Activated CD4-positive, alpha-beta T cell treated with anti-CD3 and anti-CD28 coated beads for 36 hours (primary cell): Measurements from ENCODE around the gene CDH19. TPM values are rescaled to one million over a fixed set of nuclear protein-coding genes. Genes with fewer than 3 reads are reported as not detected.

Experiments used
- ATAC-seq: fragments of 200-7000 bp; cut with Tn5 transposase; one replicate; pipeline ENCODE4 v1.10.0; 2021; ENCODE audit warnings: mild to moderate bottlenecking, moderate library complexity
- CTCF ChIA-PET: fragments of 350-600 bp; sonication (Branson Sonifier 250); formaldehyde crosslinking; loops from one replicate; lab custom pipeline; 2021; ENCODE audit warnings: antibody characterized with exemption; lab: Charles Lee
- POLR2A ChIA-PET: fragments of 350-600 bp; sonication (Branson Sonifier 250); formaldehyde crosslinking; loops from one replicate; lab custom pipeline; 2021; ENCODE audit warnings: antibody characterized with exemption, inconsistent platforms; lab: Charles Lee
- DNase-seq: peaks from one replicate; pipeline ENCODE4 v3.0.0-alpha.2; 2020
- H3K27ac Mint-ChIP-seq: one replicate; pipeline ENCODE4 v1.8.0; 2021; ENCODE audit warnings: mixed read lengths
- H3K27me3 Mint-ChIP-seq: one replicate; pipeline ENCODE4 v1.8.0; 2021; ENCODE audit warnings: mixed read lengths
- H3K36me3 Mint-ChIP-seq: one replicate; pipeline ENCODE4 v1.8.0; 2021; ENCODE audit warnings: low read depth, mixed read lengths
- H3K4me1 Mint-ChIP-seq: one replicate; pipeline ENCODE4 v1.8.0; 2021; ENCODE audit warnings: mixed read lengths
- H3K4me3 Mint-ChIP-seq: one replicate; pipeline ENCODE4 v1.8.0; 2021; ENCODE audit warnings: mild to moderate bottlenecking, moderate library complexity, mixed read lengths
- H3K9me3 Mint-ChIP-seq: one replicate; pipeline ENCODE4 v1.8.0; 2021; ENCODE audit warnings: low read depth, mixed read lengths
- intact Hi-C, 2 experiments: fragments of 100-400 bp; cut with DNase I in 1 of 2; cut with micrococcal nuclease in 1 of 2; formaldehyde crosslinking; loops; one replicate each; pipeline versions ENCODE4 v1.14.2 to v1.15.1; 2022 to 2024; cut with DNase I, micrococcal nuclease
- total RNA-seq, 2 experiments: library from RNA; stranded (reverse); gene quantifications; one replicate each; pipeline ENCODE4 v1.2.3, GENCODE V29; 2021

The CDH19 gene, protein sequence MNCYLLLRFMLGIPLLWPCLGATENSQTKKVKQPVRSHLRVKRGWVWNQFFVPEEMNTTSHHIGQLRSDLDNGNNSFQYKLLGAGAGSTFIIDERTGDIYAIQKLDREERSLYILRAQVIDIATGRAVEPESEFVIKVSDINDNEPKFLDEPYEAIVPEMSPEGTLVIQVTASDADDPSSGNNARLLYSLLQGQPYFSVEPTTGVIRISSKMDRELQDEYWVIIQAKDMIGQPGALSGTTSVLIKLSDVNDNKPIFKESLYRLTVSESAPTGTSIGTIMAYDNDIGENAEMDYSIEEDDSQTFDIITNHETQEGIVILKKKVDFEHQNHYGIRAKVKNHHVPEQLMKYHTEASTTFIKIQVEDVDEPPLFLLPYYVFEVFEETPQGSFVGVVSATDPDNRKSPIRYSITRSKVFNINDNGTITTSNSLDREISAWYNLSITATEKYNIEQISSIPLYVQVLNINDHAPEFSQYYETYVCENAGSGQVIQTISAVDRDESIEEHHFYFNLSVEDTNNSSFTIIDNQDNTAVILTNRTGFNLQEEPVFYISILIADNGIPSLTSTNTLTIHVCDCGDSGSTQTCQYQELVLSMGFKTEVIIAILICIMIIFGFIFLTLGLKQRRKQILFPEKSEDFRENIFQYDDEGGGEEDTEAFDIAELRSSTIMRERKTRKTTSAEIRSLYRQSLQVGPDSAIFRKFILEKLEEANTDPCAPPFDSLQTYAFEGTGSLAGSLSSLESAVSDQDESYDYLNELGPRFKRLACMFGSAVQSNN
- total RNA-seq, result not detected

DNA sequence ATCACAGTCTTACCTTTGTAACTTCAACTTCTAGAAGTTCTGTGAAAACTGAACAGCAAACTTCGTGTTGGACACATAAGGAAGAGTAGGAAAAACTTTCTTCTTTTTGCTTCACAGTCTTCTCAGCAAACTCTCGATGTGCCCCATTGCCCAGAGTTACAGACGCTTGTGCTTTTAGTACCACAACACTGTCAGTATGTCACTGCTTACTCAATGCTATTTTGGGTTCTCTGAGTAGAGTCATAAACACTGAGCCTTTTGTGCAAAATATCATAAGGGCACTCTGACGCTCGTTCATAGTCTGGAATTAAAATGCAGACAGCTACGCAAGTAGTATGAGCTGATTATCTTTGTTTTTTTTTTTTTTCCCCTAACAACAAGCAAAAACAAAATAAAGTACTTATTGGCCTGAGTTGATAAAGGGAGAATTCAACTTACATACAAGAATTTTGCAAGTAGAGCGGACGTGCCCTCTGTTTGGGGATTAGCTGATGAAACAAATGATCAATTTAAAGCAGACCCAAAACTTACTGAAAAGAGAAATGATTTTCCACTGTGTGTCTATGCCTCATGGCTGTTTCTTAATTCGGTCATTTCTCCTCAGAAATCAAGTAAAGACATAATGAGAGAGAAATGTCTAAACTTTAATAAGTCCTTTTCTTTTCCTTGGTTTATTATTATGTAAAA lies at the start of gene CDH19:
CDH19 (minus strand) TSS at position 150 of the 687 bp plus-strand sequence. CDS start 31,886 bp downstream, outside the sequence.
- Mint-ChIP-seq H3K9me3 (no peaks in the 10 kb centered on the region), H3K36me3 (no peaks in the 10 kb centered on the region), H3K27me3 (no peaks in the 10 kb centered on the region), H3K4me3 (no peak within 1 kb of the TSS), H3K27ac (no peak within 1 kb of the TSS), H3K4me1 (no peaks in the 10 kb centered on the region)
- ATAC-seq (no peak), DNase-seq (no peak)
- CTCF ChIA-PET, result no interaction called here
- intact Hi-C loops, result no loop called here
- POLR2A ChIA-PET, result no interaction called here

DNA sequence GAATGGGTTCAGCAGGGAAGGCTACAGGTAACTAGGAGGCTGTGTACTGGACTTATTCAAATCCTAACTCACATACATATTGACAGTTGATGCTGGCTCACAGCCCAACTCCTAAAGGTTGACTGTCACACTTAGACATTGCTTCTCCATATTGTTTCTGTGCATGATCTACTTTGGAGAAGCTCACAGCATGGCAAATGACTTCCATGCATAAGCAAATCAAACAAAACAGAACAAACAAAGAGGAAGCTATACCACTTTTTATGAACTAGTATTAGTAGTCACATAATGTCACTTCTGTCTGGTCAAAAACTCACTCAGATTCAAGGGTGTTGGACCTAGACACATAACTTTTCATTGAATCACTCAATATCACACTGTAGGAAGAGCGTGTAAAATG lies 43.8 kb upstream of the CDH19 start:
- ChIA-PET POLR2A (no interaction called here), CTCF (no interaction called here)
- ATAC-seq, result no peak
- Mint-ChIP-seq H3K27ac (no peak overlapping the region), H3K4me3 (no peak overlapping the region), H3K27me3 (no peaks in the 10 kb centered on the region), H3K9me3 (peaks cover 7% of the 10 kb centered on the region), H3K36me3 (no peaks in the 10 kb centered on the region), H3K4me1 (no peaks in the 10 kb centered on the region)
- intact Hi-C loops, result no loop called here
- DNase-seq, result no peak

DNA sequence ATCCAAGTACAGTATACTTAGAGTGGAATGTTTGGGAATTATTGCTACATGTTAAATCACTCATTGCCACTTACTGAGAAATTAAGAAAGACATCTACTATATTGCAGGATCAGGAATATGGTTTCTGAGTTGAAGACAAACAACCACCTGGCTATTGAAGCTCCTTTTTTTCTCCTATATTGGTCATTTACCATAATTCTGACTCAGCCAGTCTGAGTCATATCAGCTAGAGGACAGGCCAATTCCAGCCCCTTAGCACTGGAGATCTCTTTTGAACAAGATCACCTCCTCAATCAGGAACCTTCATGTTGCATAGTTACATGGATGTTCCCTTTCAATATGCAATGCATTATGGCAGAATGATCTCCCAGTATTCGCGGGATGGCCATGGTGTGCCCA lies 42.7 kb upstream of the CDH19 start:
- Mint-ChIP-seq H3K36me3 (no peaks in the 10 kb centered on the region), H3K4me1 (no peaks in the 10 kb centered on the region), H3K27ac (no peak overlapping the region), H3K27me3 (no peaks in the 10 kb centered on the region), H3K4me3 (no peak overlapping the region), H3K9me3 (peaks cover 2% of the 10 kb centered on the region)
- ATAC-seq, result no peak
- CTCF ChIA-PET, result no interaction called here
- intact Hi-C loops, result no loop called here
- POLR2A ChIA-PET, result no interaction called here
- no peak for DNase-seq

DNA sequence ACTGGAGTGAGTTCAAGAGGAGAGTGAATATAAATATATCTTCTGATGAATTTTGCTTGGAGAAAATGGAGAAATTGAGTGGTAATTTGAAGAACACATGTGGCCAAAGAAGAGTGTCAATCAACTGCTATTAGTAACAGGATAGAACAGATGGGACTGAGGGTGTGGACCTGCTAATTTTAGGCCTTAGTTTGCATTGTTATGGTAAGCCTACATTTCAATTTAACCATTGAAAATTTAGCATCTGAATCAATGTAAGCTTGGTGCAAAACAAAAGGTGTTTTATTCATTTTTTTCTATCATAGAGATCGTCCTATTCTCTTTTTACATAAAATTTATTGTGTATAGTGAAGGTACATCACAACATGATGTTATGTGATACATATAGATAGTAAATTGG lies 42.1 kb upstream of the CDH19 start:
- CTCF ChIA-PET, result no interaction called here

DNA sequence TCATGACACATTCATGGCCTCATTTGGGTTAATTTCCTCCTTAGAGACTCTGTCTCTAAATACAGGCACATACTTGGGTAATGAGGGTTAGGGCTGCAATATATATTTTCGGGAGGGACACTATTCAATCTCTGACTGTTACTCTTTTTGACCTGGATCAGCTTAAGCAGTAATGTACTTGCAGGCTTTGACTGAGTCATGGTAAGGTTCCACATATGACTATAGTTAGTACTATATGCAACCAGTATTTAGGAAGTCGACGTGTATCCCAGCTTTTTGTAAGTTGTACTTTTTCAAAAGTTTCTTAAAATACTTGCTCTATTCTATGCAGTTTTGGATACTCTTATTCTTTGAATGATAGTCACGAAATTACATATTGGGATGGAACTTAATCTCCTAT lies 37.2 kb upstream of the CDH19 start:
- Mint-ChIP-seq H3K27me3 (no peaks in the 10 kb centered on the region), H3K4me1 (no peaks in the 10 kb centered on the region), H3K36me3 (no peaks in the 10 kb centered on the region), H3K4me3 (no peak overlapping the region), H3K9me3 (peaks cover 7% of the 10 kb centered on the region), H3K27ac (no peak overlapping the region)
- intact Hi-C loops, result no loop called here
- no peak for DNase-seq
- CTCF ChIA-PET, result no interaction called here
- ATAC-seq, result no peak
- POLR2A ChIA-PET, result no interaction called here

More for the DNA sequence above, 42.1 kb upstream of the CDH19 start:
- DNase-seq (no peak), ATAC-seq (no peak)
- no peaks in the 10 kb centered on the region for H3K4me1 Mint-ChIP-seq
- no peaks in the 10 kb centered on the region for H3K36me3 Mint-ChIP-seq
- H3K9me3 Mint-ChIP-seq, result peaks cover 2% of the 10 kb centered on the region
- H3K4me3 Mint-ChIP-seq, result no peak overlapping the region
- H3K27me3 Mint-ChIP-seq, result no peaks in the 10 kb centered on the region
- POLR2A ChIA-PET, result no interaction called here
- H3K27ac Mint-ChIP-seq, result no peak overlapping the region
- intact Hi-C loops, result no loop called here

DNA sequence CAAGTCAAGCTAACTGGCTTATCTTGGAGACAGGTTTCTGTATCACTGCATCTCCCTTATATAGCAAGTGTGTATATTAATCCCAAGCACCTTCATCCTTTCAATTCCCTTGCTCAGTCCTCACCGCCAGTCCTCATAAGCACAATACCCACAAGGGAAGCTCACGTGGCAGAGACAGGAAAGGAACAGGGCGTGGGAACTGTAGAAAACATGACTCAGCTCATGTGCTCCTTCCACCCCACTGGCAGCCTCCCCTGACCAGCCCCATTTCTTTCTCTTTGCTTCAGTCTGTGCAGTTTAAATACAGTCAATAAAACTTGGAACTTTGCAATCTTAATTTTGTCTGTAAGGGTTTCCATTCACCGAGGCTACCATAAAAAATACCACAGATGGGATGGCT lies 36.5 kb upstream of the CDH19 start:
- H3K27me3 Mint-ChIP-seq, result no peaks in the 10 kb centered on the region
- ChIA-PET CTCF (no interaction called here), POLR2A (no interaction called here)
- no peak overlapping the region for H3K27ac Mint-ChIP-seq
- DNase-seq (no peak), ATAC-seq (no peak)
- no peaks in the 10 kb centered on the region for H3K4me1 Mint-ChIP-seq
- H3K9me3 Mint-ChIP-seq, result peaks cover 7% of the 10 kb centered on the region
- no peak overlapping the region for H3K4me3 Mint-ChIP-seq
- H3K36me3 Mint-ChIP-seq, result no peaks in the 10 kb centered on the region
- intact Hi-C loops, result no loop called here

DNA sequence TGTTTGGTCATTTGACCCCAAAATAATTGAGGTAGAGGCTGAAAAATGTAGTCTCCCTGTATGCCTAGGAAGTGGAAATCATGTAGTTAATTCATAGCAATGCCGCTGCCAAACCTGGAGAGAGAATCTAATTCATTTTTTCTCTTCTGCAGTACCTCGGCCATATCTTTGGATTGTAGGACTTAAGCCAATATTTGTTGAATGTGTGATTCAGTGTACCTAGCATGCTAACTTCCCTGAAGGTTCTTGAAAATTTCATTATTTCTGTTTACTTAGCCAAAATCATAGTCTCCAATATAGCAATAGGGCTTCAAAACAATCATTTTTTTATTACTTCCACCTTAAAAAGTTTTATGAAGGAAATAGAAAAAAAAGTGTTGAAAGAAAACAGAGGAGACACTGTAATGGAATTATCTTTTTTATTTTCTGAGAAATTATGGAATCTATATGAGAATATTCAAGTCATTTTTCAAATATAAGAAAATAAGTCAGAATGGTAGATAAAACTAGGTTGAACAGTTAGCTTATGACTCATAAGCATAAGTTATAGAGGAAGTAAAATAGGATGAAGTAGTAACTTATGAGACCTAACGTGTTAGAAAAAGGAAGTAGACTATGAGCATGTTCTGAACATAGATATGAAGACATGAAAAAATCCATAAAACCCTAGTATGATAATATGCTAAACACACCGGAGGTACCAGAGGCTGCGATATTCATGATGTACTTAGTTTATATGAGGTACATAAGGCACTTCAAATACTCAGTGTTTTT lies 35.2 kb upstream of the CDH19 start:
- Mint-ChIP-seq H3K4me1 (no peaks in the 10 kb centered on the region), H3K36me3 (no peaks in the 10 kb centered on the region), H3K4me3 (no peak overlapping the region), H3K27me3 (no peaks in the 10 kb centered on the region), H3K27ac (no peak overlapping the region), H3K9me3 (peaks cover 6% of the 10 kb centered on the region)
- CTCF ChIA-PET, result no interaction called here
- no peak for DNase-seq
- intact Hi-C loops, result no loop called here
- ATAC-seq, result no peak
- POLR2A ChIA-PET, result no interaction called here

DNA sequence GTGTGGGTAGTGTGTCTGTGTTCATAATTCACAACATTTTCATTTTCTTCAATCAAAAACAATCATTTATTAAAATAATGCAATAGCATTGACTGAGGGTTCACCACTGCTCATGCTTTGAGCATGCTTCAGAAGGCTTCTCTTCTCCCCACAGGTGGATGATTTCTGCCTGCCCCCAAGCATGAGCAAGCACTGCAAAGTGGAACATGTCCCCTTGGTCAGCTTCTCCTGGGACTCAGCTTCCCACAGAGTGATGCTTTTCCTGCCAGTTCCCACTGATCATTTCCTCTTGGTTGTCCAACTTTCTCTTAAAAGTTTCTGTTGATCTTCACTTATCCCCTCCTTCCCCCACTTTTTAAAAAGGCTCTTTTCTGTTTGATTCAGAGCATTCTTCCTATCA lies 31.5 kb upstream of the CDH19 start:
- POLR2A ChIA-PET, result no interaction called here
- Mint-ChIP-seq H3K27me3 (no peaks in the 10 kb centered on the region), H3K4me1 (no peaks in the 10 kb centered on the region), H3K4me3 (no peak overlapping the region), H3K36me3 (no peaks in the 10 kb centered on the region), H3K27ac (no peak overlapping the region), H3K9me3 (peaks cover 6% of the 10 kb centered on the region)
- intact Hi-C loops, result no loop called here
- DNase-seq, result no peak
- ATAC-seq, result no peak
- CTCF ChIA-PET, result no interaction called here

DNA sequence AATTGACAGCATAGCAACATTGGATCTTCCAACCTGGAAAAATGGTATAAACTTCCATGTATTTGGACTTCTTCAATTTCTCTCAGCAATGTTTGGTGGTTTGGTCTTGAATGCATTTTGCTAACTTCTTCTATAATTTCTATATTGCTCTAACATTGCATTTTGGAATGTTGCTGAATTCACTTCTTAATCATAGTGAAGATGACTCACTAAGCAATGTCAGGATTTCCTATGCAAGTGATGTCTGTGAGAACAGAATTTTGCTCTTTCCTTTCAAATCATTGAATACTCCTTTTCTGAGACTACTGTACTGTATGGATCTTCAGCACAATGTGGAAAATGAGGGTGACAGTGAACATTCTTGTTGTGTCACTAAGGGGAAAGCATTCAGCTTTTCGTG lies 28.9 kb upstream of the CDH19 start:
- intact Hi-C loops, result no loop called here
- Mint-ChIP-seq H3K4me3 (no peak overlapping the region), H3K27me3 (no peaks in the 10 kb centered on the region), H3K36me3 (no peaks in the 10 kb centered on the region), H3K9me3 (peaks cover 5% of the 10 kb centered on the region), H3K27ac (no peak overlapping the region), H3K4me1 (no peaks in the 10 kb centered on the region)
- DNase-seq, result no peak
- ATAC-seq, result no peak
- ChIA-PET CTCF (no interaction called here), POLR2A (no interaction called here)

DNA sequence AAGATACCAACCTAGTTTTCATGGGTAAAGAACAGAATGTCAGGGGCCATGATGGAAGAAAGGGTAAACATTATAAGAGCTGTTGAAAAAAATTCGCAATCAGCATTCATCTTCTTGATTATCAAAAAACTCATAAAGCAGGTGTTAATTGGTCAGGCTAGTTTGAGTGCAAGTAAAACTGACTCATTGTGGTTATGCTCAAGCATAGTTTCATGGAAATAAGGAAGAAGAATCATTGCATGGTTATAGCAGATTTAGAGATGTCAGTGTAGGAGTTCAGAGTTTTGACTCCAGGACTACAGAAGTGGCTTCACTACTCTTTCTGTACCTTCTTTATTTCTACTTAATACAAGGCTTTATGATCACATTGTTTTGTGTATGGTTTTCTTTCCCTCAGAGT lies 26.9 kb upstream of the CDH19 start:
- ChIA-PET POLR2A (no interaction called here), CTCF (no interaction called here)
- H3K4me1 Mint-ChIP-seq, result no peaks in the 10 kb centered on the region
- H3K27me3 Mint-ChIP-seq, result no peaks in the 10 kb centered on the region
- no peak overlapping the region for H3K27ac Mint-ChIP-seq
- intact Hi-C loops, result no loop called here
- no peaks in the 10 kb centered on the region for H3K36me3 Mint-ChIP-seq
- ATAC-seq (no peak), DNase-seq (no peak)
- no peak overlapping the region for H3K4me3 Mint-ChIP-seq
- H3K9me3 Mint-ChIP-seq, result peaks cover 5% of the 10 kb centered on the region

DNA sequence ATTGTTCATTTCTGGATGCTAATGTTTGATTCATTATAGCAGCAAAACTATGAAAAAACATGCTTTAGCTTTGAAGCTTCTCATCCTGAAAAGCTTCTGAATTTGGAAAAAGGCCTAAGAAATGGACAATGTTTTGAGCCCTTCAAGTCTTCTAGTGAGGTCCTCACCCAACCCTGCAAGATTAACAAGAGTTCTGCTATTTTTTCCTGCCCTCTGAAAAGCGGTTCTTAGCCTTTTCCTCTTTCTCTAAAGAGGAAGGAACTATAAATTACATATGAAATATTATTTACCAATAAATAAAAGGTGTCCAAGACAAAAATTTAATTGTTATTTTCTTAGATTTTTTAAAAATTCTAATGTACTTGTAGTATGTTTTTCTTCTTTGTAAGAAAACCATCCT lies 19.9 kb upstream of the CDH19 start:
- H3K9me3 Mint-ChIP-seq, result peaks cover 4% of the 10 kb centered on the region
- H3K4me3 Mint-ChIP-seq, result no peak overlapping the region
- no peaks in the 10 kb centered on the region for H3K36me3 Mint-ChIP-seq
- H3K4me1 Mint-ChIP-seq, result no peaks in the 10 kb centered on the region
- ATAC-seq (no peak), DNase-seq (no peak)
- H3K27ac Mint-ChIP-seq, result no peak overlapping the region
- CTCF ChIA-PET, result no interaction called here
- POLR2A ChIA-PET, result no interaction called here
- intact Hi-C loops, result no loop called here
- H3K27me3 Mint-ChIP-seq, result no peaks in the 10 kb centered on the region
